Esophagus squamous epithelium (tissue), 4 donors: ENCODE data around the gene SSC4D.

ENCODE experiments used
- CTCF ChIP-seq, 6 experiments: fragments of 450-650 bp in 4 of 6; fragments of 200-600 bp in 2 of 6; sonication (generic) in 2 of 6; IDR thresholded peaks; one replicate each; pipeline ENCODE4 v1.5.1; 2016 to 2019; ENCODE audit warnings: antibody characterized with exemption in 6 of 6, mild to moderate bottlenecking in 4 of 6, moderate library complexity in 4 of 6
- POLR2A ChIP-seq, 4 donors: fragments of 450-650 bp; IDR thresholded peaks; one replicate each; pipeline ENCODE4 v1.6.1; 2017; ENCODE audit warnings: antibody characterized with exemption in 4 of 4, mild to moderate bottlenecking in 4 of 4, moderate library complexity in 3 of 4

GRCh38 chr7:76428868-76429805 is 19.6 kb upstream of the SSC4D start:
- no peak for TF ChIP-seq CTCF (IDR thresholded peaks at IDR 0.05)
- no peak for TF ChIP-seq POLR2A (IDR thresholded peaks at IDR 0.05)
